Measurements from ENCODE around the gene DUOX1.

DNA sequence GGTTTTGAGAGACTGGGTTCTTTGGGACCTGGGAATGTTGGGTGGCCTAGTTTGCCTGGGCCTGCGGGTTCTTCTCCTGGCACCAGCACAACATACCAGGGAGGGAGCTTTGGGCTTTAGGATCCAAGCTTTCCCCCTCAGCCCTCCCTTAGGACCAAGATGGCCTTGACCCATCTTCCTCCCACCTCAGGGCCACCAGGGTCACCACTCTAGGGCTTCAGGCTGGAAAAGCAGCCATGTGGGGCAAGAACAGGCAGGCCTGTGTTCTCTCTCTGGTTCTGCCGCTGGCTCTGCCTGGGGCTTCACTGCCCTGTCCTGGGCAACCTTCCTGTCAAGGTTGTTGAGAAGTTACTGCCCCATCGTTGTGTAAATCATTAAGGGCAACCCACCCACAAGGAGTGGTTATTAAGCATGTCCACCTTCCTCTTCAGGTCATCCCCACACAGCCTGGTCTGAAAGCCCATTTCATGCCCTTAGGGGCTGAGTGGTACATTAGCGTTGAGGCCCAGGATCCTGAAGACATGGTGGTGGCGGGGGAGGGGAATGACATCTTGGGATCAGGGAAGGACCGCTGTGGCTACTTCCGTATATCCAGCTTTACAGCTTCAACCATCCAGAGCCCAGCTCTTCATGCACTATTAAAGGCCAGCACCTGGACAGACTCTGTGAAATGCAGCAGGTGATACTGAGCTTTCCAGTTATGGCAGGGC lies 652 bp downstream of the DUOX1 start:
- no peak for TF ChIP-seq YY1 (IDR thresholded peaks at IDR 0.05; ENCODE audit: insufficient read depth, insufficient read length)
- no peak for TF ChIP-seq ZNF274 (IDR thresholded peaks at IDR 0.05; ENCODE audit: low read depth, low read length)
- TF ChIP-seq SUZ12 (IDR thresholded peaks at IDR 0.05; ENCODE audit: extremely low read depth, insufficient read depth, insufficient read length) = no peak
